AG04449 (cell line): ENCODE measurements around the gene WDR18.

Source experiments
- CTCF ChIA-PET: fragments of 350-600 bp; formaldehyde crosslinking; extraction: SDS; loops from one replicate; lab custom pipeline; 2021; ENCODE audit warnings: antibody characterized with exemption; lab: Yijun Ruan, JAX
- POLR2A ChIA-PET: fragments of 400-600, 350-600 bp; formaldehyde crosslinking; extraction: SDS; loops from one replicate; lab custom pipeline; 2020; ENCODE audit warnings: antibody characterized with exemption, inconsistent platforms; lab: Yijun Ruan, JAX
- DNase-seq: peaks from one replicate; pipeline ENCODE4 v3.0.0-alpha.2; 2010; ENCODE audit warnings: low read depth, low spot score
- H3K4me3 ChIP-seq: 2 replicates; pipeline ENCODE4 v1.5.1; 2011; ENCODE audit warnings: low read depth, mild to moderate bottlenecking, control low read depth, low read length
- CTCF ChIP-seq: IDR thresholded peaks from one replicate; pipeline ENCODE4 v1.5.1; 2011; ENCODE audit warnings: mild to moderate bottlenecking, moderate library complexity, low read length, control low read depth, inconsistent platforms; ENCODE audit not compliant: insufficient read depth; ENCODE audit errors: missing control alignments

Gene WDR18

GRCh38 chr19:991932-992669, 8.0 kb downstream of the WDR18 start:
- ChIA-PET POLR2A (no interaction called here), CTCF (no interaction called here)
- TF ChIP-seq CTCF, result no peak
- H3K4me3 ChIP-seq, result no peak overlapping the region
- no peak for DNase-seq

- ChIA-PET POLR2A (no interaction called here), CTCF (interaction anchor here (0.7 kb wide), 1 partner anchor 9 kb away, joined by 4 read pairs; the partner anchor contains the start of gene WDR18)
- no peak for TF ChIP-seq CTCF
Measured at GRCh38 chr19:992670-993055, 8.5 kb downstream of the WDR18 start.

DNA sequence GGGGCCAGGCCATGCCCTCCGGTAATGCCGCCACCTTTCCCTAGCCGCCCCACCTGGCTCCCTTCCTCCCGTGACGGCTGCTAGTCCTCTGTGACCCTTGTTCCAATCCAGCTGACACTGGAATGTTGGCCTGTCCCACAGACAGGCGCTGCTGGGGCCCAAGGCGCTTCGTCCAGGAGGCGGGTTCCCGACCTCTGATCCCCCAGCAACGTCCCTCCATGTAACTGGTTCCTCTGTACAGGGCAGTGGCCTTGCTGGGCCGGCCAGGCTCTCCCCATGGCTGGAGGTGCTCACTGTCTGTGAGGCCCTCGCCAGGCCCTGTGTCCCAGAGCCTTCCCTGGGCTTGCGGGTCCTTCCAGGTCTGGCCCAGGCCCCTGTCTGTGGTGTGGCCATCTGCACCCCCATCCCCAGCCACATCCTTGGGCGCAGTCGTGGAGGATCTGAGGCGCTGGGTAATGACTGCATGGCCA, 9.3 kb downstream of the WDR18 start:
- CTCF ChIA-PET, result interaction anchor here (0.7 kb wide), 1 partner anchor 10 kb away, joined by 4 read pairs; the partner anchor contains the start of gene WDR18
- no peak for DNase-seq
- no peak for TF ChIP-seq CTCF
- H3K4me3 ChIP-seq, result no peak overlapping the region
- POLR2A ChIA-PET, result no interaction called here

More at GRCh38 chr19:992670-993055, 8.5 kb downstream of the WDR18 start:
- H3K4me3 ChIP-seq, result no peak overlapping the region
- DNase-seq, result no peak

- POLR2A ChIA-PET, result no interaction called here
- no peak for DNase-seq
- CTCF ChIA-PET, result interaction anchor here (1.0 kb wide), 1 partner anchor 10 kb away, joined by 3 read pairs; the partner anchor contains the start of gene WDR18
- no peak overlapping the region for H3K4me3 ChIP-seq
- no peak for TF ChIP-seq CTCF
Measured at GRCh38 chr19:993831-994393, 9.8 kb downstream of the WDR18 start.

- TF ChIP-seq CTCF, result no peak
- DNase-seq, result no peak
- POLR2A ChIA-PET, result no interaction called here
- no peak overlapping the region for H3K4me3 ChIP-seq
- CTCF ChIA-PET, result interaction anchor here (1.0 kb wide), 2 partner anchors 10 to 72 kb away, joined by 3 to 4 read pairs; partner anchors contain the start of gene WDR18
Measured at GRCh38 chr19:994516-994915, 10.4 kb downstream of the WDR18 start.
